Measurements from ENCODE around the gene TRPC4AP.

GRCh38 chr20:34994509-34995131 lies 98.0 kb downstream of the TRPC4AP start:
- TF ChIP-seq CTCF (IDR thresholded peaks at IDR 0.05 in 4 of 5, conservative IDR thresholded peaks at IDR 0.05 in 1 of 5) = no peak
- TF ChIP-seq POLR2A (IDR thresholded peaks at IDR 0.05) = no peak

Measured in gastrocnemius medialis (tissue), 4 donors.